ENCODE data around the gene LDHAL6B. TPM values are rescaled to one million over a fixed set of nuclear protein-coding genes. Genes with fewer than 3 reads are reported as not detected.

Gene LDHAL6B
- polyA plus RNA-seq, 5 donors: 0.08 to 0.13 (median 0.10) TPM; not detected in 2

- DNase-seq: no peak
Measured at GRCh38 chr15:59176653-59177316, 29.9 kb upstream of the LDHAL6B start.

DNA sequence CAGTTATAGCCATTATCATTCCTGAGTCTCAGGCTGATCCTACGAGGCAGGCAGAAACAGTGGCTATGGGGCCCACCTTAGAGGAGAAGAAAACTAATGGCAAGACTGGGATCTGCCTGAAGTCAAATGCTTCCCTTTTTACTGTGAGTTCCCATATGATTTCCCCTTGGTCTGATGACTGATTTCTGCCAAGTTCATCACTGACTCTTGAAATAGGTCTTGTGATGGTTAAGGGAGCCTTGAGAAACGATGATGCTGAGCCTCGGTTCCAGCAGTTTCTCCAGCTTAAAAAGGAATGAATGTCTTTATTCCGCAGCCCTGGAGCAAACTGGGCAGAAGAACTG is 29.4 kb upstream of the LDHAL6B start:
- DNase-seq: no peak

- DNase-seq: no peak
Measured at GRCh38 chr15:59178151-59178695, 28.4 kb upstream of the LDHAL6B start.

DNA sequence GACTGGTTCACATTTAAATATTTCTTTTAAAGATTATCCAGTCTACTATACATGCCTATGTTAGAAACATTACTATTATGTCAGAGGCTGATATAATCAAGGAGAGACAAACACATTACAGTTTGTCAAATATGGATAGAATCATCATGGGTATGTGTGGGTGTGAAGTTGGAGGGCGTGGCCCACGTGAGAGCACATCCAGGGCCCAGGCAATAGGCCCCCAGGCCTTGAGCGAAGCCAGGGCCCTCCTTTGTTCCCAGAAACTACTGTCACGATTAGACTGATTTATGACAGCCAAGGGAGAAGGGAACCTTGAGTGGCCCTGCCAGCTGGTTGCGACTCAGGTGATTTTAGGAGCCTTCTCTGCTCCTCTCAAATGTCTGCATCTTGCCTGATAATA is 26.9 kb upstream of the LDHAL6B start:
- DNase-seq: no peak

DNA sequence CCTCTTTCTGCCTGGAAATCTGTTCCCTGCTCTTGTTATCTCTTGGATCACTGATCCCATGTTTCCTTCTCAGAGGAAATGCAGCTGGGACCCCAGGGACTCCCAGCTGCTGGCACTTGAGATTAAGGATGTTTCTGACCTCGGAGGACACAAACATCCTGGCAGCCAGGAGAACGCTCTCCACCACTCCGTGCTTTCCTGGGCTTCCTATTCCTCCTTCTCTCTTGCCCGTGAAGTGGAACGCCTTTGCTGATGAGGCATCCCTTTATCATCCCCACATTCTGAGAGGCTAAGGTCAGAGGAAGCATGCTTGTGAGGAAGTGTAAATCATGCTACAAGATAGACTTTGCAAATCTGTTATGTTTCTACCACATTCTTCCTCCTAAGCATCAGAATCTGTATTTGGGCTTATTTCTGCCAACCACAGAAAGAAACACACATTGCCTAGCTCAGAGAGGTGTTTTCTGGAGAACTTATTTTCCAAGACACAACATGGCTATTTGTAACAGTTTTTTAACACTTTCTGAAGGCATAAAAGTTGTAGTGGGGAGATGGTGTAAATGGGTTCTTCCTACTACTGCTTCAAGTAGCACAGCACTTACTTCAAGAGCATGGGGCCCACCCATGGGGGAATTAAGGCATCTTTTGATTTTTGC is 25.6 kb upstream of the LDHAL6B start:
- no peak for DNase-seq

GRCh38 chr15:59185725-59186124 is 20.9 kb upstream of the LDHAL6B start:
- DNase-seq: no peak

- no peak for DNase-seq
Measured at GRCh38 chr15:59186501-59186900, 20.1 kb upstream of the LDHAL6B start.

- no peak for DNase-seq
Measured at GRCh38 chr15:59189241-59189640, 17.4 kb upstream of the LDHAL6B start.

GRCh38 chr15:59190291-59190690 is 16.4 kb upstream of the LDHAL6B start:
- no peak for DNase-seq

GRCh38 chr15:59191855-59192237 is 14.8 kb upstream of the LDHAL6B start:
- no peak for DNase-seq

DNA sequence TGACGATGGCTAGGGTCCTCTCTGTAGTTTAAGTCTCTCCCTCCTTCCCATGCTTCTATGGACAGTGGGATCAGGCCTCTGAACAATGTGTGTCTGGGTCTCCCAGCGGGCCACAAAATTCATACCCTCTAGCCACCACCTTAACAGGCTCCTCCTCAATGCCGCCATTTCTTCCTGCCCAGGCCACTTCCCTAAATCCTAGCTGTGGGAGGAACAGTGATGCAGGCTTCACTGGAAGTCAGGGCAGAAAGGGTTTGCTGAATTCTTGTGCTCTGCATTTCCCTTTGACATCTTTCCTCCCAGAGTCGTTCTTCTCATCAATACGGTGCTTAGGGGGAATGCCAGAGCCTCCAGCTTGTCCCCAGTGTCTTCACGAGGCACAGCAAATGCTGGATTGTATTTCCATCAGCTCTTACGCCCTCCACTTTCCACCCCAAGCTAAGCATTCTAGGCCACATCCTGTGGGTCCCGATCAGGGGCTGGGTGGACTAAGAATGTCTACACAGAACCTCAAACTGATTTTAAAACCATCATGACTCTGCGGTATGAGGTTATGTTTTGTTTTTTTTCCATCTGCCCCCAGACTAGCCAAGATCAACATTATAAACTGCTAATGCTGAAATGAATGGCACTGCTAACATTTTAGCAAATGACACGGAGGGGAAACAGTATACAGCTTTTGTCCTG is 11.9 kb upstream of the LDHAL6B start:
- DNase-seq: no peak

DNA sequence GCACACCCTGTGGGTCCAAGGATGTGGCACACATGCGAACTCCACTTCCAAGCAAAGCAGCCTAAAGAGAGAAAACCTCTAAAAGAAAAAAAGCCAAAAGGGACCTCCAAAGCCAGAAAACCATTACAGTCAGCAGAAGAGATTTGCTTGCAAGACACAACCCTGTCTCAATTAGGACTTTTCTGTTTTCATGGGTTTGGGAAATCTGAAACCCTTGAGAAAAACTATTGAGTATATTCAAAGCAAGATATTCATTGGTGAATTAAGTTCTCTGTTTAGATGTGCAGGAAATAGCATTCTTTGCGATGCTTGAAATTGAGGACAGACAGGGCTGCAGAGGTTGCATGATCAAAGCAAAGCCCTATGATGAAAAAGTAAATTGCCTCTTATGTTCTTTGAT is 10.2 kb upstream of the LDHAL6B start:
- no peak for DNase-seq

- DNase-seq: no peak
Measured at GRCh38 chr15:59197454-59197853, 9.2 kb upstream of the LDHAL6B start.

GRCh38 chr15:59199626-59200465 is 6.8 kb upstream of the LDHAL6B start:
- DNase-seq: no peak

DNA sequence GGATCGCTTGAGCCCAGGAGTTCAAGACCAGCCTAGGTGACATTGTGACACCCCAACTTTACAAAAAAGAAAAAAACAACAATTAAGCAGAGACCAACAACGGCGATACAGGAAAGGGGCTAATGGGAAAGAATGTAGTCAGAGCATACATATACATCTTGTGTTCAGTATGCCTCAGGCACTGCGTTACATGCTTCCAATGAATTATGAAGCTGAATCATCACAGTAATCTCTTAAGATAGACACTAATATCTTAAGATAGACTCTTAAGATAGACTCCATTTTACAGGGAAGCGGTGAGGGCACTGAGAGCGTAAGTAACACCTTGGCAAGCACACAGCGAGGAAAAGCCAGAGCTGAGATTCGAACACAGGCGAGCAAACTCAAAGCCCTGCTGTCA is 6.1 kb upstream of the LDHAL6B start:
- DNase-seq: no peak

GRCh38 chr15:59203008-59203407 is 3.6 kb upstream of the LDHAL6B start:
- DNase-seq: no peak

DNA sequence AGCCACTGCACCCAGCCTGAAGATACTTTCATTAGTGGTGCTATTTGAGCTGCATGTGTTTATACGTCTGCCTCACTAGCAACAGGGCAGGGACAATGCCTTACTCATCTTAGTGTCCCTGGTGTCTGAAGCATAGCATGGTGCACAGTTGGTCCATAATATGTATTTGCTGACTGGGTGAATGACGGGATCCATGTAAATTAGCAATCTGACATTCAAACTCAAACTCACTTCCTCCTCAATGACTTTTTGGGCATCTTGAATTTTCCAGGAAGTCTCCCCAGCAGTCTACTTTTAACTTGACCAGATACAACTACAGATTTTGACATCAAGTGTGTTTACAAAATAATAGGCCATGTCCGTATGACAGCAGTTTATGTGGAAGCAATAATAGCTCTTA is 3.0 kb upstream of the LDHAL6B start:
- DNase-seq: no peak

GRCh38 chr15:59205839-59206622 is 612 bp upstream of the LDHAL6B start:
- DNase-seq: no peak

GRCh38 chr15:59208613-59209249 is 2.1 kb downstream of the LDHAL6B start:
- no peak for DNase-seq

DNA sequence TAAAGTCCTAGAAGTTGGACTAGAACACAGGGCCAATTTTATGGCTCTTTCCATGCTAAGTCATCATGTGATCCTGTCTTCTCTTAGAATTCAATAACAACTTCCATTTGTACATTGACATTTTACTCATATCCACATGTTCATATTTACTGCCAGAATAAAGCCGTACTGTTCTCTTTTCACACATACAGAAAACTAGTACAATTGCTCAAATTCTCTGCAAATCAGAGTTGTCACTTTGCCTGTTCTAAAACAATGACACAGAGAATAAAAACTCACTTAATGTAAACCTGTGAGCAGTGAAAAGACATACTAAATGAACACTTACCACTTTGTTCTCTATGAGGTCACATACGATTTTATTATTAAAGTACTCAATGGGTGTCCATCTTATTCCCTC is 3.5 kb downstream of the LDHAL6B start:
- no peak for DNase-seq

DNA sequence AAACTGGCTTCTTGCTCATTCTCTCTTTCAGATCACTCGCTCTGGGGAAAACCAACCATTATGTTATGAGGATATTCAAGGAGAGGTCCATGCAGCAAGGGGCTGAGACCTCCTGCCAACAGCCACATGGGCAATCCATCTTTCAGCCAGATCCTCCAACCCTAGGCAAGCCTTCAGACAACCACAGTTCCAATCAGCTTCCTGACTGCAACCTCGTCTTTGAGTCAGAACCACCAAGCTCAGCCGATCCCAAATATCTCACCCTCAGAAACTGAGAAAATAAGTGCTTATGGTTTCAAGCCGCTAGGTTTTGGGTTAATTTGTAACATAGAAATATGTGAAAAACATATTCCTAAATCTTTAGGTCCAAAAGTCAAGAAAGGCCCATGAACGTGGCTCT is 10.3 kb downstream of the LDHAL6B start:
- DNase-seq: no peak
